EH (cell line): ENCODE data around the gene CNST.
A peak's percentile ranks its signal among the peaks of the same experiment; 100 is the strongest.
"Not testable (repeated sequence)": the region's sequence is repeated elsewhere in the genome, so short reads cannot be mapped to it uniquely, and the experiment has no call there.

Source experiments
- DNase-seq: peaks from one replicate; pipeline ENCODE4 v3.0.0-alpha.2; 2015; ENCODE audit warnings: low read depth

Gene CNST

DNA sequence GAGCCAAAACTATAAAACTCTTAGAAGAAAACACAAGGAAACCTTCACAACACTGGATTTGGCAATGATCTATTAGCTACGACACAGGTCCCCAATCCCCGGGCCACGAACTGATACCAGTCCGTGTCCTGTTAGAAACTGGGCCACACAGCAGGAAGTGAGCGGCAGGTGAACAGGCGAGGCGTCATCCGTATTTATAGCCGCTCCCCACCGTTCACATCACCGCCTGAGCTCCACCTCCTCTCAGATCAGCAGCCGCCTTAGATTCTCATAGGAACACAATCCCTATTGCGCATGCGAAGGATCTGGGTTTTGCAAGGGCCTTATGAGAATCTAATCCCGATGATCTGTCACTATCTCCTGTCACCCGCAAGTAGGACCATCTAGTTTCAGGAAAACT, 12.1 kb upstream of the CNST start:
- no peak for DNase-seq

DNA sequence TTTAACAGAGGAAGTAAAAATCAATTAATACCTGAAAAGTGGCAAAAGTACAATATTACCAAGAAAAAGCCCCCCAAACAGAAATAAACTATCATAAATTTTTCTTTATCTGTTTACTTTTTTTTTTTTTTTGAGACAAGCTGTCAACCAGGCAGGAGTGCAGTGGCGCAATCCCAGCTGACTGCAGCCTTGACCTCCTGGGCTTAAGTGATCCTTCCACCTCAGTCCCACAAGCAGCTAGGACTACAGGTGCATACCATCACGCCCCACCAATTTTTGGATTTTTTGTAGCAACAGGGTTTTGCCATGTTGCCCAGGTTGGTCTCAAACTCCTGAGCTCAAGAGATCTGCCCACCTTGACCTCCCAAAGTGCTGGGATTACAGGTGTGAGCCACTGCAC, 8.2 kb upstream of the CNST start:
- DNase-seq = no peak

DNA sequence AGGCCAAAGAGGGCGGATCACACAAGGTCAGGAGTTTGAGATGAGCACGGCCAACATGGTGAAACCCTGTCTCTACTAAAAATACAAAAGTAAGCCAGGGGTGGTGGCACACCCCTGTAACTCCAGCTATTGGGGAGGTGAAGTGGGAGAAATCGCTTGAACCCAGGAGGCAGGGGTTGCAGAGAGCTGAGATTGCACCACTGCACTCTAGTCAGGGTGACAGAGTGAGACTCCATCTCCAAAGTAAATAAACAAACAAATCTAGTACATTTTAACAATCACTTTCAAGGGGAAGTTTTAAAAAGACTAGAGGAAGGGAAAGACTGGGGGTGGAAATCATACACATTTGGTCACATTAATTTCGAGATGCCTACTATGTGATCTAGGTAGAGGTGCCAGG, 6.9 kb upstream of the CNST start:
- no peak for DNase-seq

DNA sequence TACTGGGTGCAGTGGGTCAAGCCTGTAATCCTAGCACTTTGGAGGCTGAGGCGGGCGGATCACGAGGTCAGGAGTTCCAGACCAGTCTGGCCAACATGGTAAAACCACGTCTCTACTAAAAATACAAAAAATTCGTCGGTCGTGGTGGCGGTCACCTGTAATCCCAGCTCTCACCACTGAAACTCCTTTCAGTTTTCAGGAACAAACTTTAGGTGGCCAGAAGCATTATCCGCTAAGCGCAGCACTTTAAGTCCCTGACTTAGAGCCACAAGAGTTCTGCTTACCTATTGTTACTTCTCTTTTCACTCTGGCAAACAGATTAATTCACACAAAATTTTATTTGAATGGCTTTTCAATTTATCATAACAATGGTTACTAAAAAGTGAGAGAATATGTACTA, 5.4 kb upstream of the CNST start:
- not testable (repeated sequence) for DNase-seq

DNA sequence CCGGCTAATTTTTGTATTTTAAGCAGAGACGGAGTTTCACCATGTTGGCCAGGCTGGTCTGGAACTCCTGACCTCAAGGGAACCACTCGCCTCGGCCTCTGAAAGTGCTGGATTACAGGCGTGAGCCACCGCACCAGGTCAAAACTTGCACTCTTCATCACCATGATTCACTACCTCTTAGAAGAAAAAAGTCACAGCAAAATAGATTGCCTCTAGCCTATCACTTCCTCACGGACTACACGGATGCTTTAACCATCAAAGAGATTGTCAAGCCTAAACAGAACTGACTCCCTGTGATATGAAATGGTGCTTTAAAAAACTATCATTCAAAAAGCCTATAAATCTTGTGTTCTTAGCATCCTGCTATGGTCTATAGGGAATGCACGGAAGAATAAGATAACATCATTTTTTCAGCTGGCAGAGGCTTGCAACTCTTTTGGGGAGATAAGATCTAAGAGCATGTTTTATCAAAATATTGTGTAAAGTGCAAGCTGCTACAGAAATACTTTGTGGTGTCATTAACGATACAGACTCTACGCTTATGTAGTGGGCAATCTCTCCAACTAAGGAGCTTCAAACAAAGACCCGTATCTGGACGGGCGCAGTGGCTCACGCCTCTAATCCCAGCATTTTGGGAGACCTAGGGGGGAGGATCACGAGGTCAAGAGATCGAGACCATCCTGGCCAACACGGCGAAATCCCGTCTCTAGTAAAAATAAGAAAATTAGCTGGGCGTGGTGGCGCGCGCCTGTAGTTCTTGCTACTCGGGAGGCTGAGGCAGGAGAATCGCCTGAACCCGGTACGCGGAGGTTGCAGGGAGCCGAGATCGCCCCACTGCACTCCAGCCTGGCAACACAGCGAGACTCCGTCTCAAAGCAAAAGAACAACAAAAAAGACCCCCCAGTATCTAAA, 1.2 kb upstream of the CNST start:
- DNase-seq = peak; percentile 34

DNA sequence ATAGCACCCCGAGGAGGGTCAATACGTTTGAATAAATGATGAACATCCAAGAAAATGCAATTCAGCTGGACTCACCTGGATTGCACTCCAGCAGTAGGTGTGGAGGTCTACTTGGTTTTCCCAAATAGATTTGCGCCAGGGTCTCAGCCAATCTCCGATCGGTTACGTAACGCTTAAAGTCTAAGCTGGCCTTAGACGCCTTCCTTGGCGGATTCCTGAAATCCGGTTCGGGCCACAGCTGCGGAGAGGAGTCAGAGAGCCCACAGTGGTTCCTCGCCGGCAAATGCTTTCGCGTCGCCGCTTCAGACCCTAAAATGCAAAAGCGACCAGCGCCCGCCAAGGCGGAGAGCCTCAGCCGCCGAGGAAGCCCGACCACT, 517 bp upstream of the CNST start:
- no peak for DNase-seq

DNA sequence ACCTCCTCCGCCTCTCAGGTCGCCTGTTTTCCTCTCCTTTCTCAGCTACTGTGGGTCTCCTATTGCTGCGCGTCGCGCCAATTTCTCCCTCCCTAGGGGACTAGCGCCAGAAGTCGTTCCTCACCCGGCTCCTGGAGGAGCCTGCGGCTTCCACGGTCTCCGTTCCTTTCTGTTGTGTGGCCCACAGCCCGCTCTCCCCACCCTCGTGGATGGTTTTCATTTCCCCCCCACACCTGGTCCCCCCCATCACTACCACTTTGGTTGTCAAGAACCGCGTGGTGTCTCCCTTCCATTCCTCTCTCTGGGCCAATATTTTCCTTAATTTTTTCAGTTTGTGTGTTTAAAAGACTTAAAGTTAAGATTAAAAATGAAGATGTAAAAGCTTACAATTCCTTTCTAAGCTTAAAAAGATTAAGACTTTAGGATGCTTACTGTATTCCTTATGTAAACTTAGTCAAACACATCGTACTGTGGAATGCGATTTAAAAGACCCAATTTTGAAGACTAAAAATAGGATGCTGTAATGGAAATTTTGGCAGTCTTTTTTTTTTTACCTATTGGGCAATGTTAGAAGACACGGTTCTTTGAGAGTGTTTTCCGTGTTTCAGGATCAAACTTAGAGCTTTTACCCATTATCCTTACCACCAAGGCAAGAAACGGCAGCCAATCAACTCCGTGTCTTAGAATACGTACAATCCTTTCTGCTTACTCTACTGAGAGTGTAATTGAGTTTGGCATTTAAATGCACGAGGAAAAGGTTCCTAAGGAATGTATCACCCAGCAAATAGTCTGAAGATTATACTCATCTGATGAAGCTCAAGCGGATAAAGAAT, 773 bp downstream of the CNST start:
- DNase-seq = peak; percentile 95

DNA sequence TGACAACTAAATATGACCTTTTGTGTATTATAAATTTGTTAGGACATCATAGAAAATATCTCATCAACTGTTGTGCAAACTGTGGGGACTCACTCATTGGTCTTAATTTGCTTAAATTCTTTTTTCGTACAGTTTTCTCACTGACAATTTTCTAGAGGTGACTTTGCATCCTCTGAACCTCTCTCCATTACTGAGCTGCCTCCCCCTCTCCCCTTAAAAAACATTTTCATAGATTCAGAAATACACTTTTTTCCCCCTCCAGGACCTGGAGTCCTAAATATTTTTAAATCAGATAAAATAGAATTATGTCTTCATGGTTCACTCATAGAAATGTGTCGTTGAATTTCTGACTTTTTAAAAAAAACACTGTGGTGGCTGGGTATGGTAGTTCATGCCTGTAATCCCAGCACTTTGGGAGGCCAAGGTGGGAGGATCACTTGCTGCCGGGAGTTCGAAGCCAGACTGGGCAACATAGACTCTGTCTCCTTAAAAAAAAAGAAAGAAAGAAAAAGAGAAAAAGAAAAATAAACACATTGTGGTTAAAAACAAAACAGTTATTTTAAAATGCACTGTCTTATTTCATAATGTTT, 1.5 kb downstream of the CNST start:
- no peak for DNase-seq

DNA sequence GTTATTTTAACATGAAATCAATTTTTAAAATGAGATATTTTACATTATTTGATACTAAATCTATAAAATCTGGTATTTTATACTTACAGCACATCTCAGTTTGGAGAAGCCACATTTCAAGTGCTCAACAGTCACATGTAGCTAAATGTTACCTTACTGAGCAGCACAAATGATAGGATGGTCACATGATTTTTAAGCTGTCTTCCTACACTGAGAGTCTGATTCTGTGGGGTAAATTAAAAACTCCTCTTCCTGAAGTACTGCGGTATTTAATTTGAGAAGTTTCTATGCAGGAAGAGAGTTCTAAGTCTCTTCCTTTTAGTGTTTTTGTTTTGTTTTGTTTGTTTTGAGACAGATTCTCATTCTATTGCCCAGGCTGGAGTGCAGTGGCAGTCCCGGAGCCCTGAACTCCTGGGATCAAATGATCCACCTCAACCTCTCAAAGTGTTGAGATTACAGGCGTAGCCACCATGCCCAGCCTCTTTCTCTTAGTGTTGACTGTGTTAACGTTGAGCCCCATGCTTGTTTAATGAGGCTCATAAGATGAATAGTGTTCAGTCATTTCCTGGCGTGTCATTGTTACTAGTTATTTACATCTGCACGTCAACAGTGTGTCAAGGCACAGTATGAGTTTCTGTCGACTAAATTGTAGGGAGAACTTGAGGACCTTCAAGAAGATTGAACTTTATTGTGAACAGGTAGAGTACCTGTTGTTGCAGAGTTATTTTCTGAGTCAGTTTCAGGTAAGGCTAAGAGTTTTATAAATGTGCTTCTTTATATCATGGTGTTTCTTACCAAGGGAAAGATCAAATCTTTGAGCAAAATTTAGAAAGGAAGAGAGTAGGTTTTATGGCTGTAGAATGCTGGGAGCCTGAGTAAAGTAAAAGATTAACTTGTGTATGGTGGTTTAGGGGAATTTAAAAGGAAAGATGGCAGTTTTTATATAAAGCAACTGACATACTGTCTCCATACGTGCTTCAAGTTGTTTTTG, 3.3 kb downstream of the CNST start:
- DNase-seq = peak; percentile 69

DNA sequence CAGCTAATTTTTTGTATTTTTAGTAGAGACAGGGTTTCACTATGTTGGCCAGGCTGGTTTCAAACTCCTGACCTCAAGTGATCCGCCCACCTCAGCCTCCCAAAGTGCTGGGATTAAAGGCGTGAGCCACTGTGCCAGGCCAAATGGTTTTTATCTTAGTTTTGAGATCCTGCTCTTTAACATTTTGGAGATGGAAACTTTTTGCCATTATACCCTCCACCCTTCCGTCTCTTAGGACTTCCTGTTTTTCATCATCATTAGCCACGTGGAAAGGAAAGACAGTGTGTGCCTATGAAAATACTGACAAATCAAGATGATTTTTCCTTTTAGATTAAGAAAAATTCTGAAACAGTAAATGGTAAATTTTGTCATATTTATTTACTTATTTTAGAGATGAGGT, 5.1 kb downstream of the CNST start:
- not testable (repeated sequence) for DNase-seq

DNA sequence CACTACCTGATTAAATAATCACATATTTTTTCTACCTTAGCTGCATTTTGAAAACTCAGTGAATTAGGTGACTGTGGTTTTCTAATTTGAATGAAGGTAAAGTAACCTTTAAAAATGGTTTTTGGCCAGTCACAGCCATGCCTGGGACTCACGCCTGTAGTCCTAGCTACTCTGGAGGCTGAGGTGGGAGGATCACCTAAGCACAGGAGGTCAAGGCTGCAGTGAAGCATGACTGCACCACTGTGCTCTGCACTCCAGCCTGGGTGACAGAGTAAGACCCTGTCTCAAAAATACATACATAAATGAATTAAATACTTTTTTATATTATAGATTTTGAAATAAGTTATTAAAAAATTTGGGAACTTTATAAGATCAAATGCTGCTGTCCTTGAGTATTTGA, 5.7 kb downstream of the CNST start:
- DNase-seq = no peak

DNA sequence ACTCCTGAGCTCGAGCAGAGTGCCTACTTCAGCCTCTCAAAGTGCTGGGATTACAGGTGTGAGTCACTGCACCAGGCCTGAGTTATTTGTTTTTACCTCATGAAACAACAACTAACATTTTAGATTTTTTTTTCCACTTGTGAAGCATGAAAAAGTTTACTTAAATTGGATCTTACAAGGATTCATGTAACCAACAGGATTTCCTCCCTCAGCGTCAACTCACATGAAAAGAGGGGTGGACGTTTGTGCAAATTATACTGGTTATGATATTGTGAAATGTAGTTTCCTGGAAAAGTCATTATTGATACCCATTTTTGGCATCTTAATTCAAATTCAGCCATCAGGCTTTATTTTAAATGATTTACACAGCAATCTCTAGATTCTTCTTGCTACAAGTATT, 6.5 kb downstream of the CNST start:
- no peak for DNase-seq

DNA sequence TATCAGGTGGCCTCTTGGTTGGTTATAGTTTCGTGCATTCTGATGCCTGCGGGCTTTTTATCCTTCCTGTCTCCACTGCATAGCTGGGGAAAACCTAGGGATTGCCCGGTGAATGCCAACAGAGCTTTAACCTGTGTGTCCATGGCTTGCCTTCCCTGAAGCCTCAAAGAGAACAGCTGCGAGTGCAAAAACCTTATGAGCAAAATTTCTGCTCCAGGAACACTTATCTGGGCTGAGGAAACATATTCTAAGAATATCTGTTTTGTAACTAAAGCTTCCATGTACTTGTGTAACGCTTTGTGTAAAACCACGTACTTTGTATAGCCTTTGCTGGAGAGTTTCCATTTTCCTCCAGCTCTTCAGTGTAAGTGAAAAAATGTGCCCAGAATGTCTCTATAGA, 7.2 kb downstream of the CNST start:
- no peak for DNase-seq

DNA sequence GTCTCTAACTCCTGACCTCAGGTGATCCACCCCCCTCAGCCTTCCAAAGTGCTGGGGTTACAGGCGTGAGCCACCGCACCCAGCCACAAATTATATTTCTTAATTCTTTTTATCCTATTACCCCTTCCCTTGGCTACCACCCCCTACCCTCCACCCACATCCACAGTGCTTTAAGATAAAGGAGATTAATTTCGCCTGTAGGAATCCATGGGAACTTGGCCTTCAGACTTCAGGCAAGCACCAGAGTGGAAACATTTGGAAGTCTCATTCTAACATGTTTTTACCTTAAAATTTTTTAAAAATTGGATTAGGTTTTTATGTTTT, 10.4 kb downstream of the CNST start:
- no peak for DNase-seq

DNA sequence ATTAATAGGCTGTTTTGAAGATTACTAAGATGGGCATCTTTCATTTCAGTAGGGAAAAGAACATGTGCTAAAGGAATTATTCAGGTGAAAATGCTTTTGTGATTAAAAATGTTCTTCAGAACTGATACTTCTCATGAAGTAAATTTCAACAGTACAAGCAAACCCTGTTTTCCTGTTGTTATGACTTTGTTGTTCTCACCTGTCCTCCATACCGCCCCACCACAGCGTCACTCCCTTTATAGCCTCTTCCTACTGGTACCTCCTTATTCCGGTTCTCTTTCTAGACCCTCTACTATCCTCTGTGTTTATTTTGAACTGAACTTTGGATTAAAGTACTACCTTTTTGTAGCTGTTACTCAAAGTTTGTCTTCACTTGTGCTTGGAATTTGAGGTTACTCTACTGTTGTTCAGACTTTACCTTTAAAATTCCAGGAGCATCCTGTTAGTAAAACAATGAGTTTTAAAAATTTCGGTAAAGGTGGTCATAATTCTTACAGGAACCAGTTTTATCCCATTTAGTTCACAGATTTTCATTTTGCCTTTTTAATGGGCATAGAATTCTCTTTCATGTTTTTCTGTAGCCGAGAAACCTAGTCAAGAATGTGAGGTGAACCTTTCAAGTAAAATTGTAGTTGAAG, 10.9 kb downstream of the CNST start:
- DNase-seq = no peak

DNA sequence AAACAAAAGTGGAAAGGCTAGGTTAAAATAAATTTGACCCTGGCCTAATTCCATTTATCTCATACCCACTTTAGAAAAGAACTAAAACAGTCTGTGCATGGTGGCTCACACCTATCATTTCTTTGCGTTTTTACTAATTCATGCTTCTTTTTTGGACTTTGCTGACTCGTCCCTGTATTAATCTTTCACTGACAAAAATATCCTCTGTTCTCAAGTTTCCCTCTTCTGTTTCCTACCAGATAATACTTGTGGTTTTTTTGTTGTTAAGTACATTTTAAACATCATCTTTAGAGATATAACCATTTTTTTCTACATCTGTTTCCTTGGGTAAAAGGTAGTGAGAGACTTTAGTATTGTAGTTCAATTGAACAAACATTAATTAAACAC, 11.5 kb downstream of the CNST start:
- DNase-seq = peak; percentile 42

DNA sequence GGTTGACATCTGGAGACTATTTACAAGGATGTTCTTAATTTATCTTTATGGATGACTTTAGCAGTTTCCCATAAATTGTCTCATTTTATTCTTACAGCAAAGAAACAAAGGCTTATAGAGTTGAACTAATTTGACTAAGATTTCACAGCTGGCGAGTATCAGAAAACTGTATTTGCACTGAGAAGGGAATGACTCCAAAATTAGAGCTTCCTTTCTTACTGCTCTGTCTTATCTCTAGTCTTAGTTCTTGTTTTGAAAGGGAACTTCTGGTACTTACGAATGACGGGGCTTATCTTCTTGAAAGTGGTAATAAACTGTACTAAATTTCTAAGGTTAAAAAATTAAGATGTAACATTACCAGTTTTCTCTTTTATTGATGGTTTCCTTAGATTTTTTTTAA, 13.6 kb downstream of the CNST start:
- peak; percentile 28 for DNase-seq

DNA sequence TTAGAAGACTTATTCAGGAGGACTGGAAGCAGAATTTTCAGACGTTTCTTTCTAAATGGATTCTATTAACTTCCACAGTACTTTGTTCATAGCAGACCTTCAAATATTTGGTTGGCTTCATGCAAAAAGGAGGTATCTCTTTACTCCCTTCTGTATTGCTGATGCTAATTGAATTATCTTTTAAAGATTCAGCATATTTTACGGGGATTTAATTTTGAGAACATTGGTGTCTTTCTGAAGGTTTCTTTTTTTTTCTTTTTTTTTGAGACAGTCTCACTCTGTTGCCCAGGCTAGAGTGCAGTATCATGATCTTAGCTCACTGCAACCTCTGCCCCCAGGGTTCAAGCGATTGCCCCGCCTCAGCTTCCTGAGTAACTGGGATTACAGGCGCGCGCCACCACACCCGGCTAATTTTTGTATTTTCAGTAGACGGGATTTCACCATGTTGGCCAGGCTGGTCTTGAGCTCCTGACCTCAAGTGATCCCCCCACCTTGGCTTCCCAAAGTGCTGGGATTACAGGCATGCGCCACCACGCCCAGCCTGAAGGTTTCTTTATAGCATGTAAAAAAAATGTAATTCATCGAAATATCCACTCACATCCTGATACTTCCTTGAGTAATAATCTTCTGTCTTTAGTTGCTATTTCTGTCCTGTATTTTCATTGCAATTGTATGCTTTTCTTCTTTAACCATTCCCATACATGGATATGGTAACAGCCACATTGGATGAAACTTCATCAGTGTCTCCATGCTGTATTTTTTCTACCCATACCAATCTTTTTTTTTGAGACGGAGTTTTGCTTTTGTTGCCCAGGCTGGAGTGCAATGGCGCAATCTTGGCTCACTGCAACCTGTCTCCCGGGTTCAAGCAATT, 14.5 kb downstream of the CNST start:
- DNase-seq = peak; percentile 39

DNA sequence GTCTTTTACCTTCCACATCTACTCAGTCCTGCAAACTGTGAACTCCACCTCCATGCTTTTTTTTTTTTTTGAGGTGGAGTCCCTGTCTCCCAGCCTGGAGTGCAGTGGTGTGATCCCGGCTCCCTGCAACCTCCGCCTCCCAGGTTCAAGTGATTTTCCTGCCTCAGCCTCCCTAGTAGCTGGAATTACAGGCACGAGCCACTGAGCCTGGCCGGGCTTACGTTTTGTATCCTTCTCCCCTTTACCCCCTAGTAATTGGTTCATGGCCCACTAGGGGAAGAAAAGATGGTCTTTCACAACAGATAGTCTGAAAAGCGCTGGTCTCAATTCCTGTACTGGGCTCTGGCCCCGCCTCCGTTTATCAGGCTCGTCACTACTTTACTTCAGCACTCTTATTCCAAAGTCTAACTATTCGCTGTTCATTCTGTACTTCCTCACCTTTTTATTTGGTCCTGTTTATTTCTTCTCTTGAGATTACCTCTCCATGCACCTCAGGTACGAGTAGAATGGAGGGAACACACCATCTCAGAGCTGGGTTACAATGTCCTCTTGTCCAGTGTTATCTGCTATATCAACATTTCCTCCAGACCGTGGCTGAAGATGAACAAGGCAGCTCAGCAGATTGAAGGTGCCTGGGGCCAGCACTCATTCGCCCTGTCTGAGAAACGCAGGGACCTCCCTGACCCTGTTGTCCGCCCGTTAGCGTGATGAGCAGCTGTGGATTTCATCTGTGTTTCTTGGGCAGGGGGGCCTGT, 16.2 kb downstream of the CNST start:
- no peak for DNase-seq

DNA sequence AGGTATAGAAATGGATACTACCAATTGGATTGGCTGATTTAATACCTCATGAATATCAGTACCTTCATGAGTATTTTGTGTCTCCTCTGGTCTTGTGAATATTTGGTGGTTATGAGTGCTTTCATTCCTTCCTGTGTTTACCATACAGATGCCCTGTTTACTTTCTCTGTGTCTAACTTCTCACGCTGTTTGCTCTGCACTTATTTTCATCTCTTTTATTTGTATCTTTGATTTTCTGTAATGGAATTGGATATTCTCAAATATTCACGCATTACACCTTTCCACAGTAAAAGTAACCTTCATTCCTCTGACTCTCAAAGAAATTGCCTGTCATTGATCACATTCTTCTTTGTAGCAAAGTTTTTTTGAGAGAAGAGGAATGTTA, 16.8 kb downstream of the CNST start:
- DNase-seq = no peak
